B cell (primary cell): ENCODE data around the gene CBX7. TPM values are rescaled to one million over a fixed set of nuclear protein-coding genes. Genes with fewer than 3 reads are reported as not detected.

Source experiments
- ATAC-seq: fragments of 200-7000 bp; cut with Tn5 transposase; one replicate; pipeline ENCODE4 v1.10.0; 2021; ENCODE audit warnings: low read depth, mild to moderate bottlenecking, moderate number of reproducible peaks, moderate library complexity
- CTCF ChIA-PET: fragments of 350-600 bp; sonication (Branson Sonifier 250); formaldehyde crosslinking; loops from one replicate; lab custom pipeline; 2021; ENCODE audit warnings: antibody characterized with exemption, inconsistent platforms; lab: Charles Lee
- POLR2A ChIA-PET: fragments of 350-600 bp; sonication (Branson Sonifier 250); formaldehyde crosslinking; loops from one replicate; lab custom pipeline; 2021; ENCODE audit warnings: antibody characterized with exemption; lab: Charles Lee
- DNase-seq: peaks from one replicate; pipeline ENCODE4 v3.0.0; 2013
- H2AFZ ChIP-seq: 2 replicates; pipeline ENCODE4 v1.6.1; 2012; ENCODE audit warnings: mild to moderate bottlenecking, low read depth, low read length; ENCODE audit not compliant: insufficient read depth, poor library complexity, severe bottlenecking
- H3K27ac ChIP-seq, 2 donors: 1 replicate in 1 of 2; 2 replicates in 1 of 2; pipeline ENCODE4 v1.5.1; 2012 to 2013; ENCODE audit warnings: low read length in 2 of 2, mild to moderate bottlenecking in 2 of 2, moderate library complexity in 1 of 2
- H3K27me3 ChIP-seq, 4 experiments: fragments of 200-600 bp in 1 of 4; sonication (generic) in 1 of 4; replicated peaks in 1 of 4; 1 replicate in 2 of 4; 2 replicates in 2 of 4; pipeline versions ENCODE4 v1.6.1 to v1.7.0; 2013 to 2016; ENCODE audit warnings: low read length in 3 of 4, mild to moderate bottlenecking in 2 of 4, mixed read lengths in 1 of 4, moderate library complexity in 1 of 4; ENCODE audit not compliant: insufficient read depth in 4 of 4, control insufficient read depth in 3 of 4; ENCODE audit errors: control extremely low read depth in 1 of 4
- H3K36me3 ChIP-seq, 2 experiments: replicated peaks in 1 of 2; 1 replicate in 1 of 2; 2 replicates in 1 of 2; pipeline versions ENCODE4 v1.6.1 to v1.7.1; 2013; ENCODE audit warnings: low read length in 1 of 2; ENCODE audit not compliant: insufficient read depth in 2 of 2, control insufficient read depth in 1 of 2; ENCODE audit errors: control extremely low read depth in 1 of 2, extremely low read depth in 1 of 2
- H3K4me1 ChIP-seq, 2 donors: fragments of 200-600 bp in 1 of 2; sonication (generic) in 1 of 2; 1 replicate in 1 of 2; 2 replicates in 1 of 2; pipeline versions ENCODE4 v1.5.1 to v1.6.1; 2013 to 2017; ENCODE audit warnings: low read length in 2 of 2; ENCODE audit not compliant: control insufficient read depth in 2 of 2, insufficient read depth in 2 of 2
- H3K4me2 ChIP-seq: replicated peaks from 2 replicates; pipeline ENCODE3; 2012; ENCODE audit warnings: mild to moderate bottlenecking, low read depth, low read length; ENCODE audit not compliant: poor library complexity, severe bottlenecking
- H3K4me3 ChIP-seq, 5 experiments: fragments of 200-600 bp in 1 of 5; sonication (generic) in 1 of 5; 1 replicate in 3 of 5; 2 replicates in 2 of 5; pipeline versions ENCODE4 v1.5.1 to v1.7.0; 2011 to 2016; ENCODE audit warnings: low read length in 4 of 5, mild to moderate bottlenecking in 4 of 5, low read depth in 2 of 5, control low read depth in 1 of 5, moderate library complexity in 1 of 5; ENCODE audit not compliant: insufficient read depth in 1 of 5; ENCODE audit errors: control extremely low read depth in 1 of 5, extremely low read depth in 1 of 5
- H3K79me2 ChIP-seq: fragments of 200-600 bp; sonication (generic); one replicate; pipeline ENCODE4 v1.6.0; 2016; ENCODE audit warnings: low read length; ENCODE audit not compliant: control insufficient read depth, insufficient read depth
- H3K9ac ChIP-seq: fragments of 200-600 bp; sonication (generic); 2 replicates; pipeline ENCODE4 v1.6.1; 2017; ENCODE audit warnings: mild to moderate bottlenecking, low read length, moderate library complexity
- H3K9me3 ChIP-seq, 3 donors: one replicate each; pipeline versions ENCODE4 v1.6.1 to v1.7.1; 2013; ENCODE audit warnings: low read length in 2 of 3; ENCODE audit not compliant: control insufficient read depth in 2 of 3, insufficient read depth in 1 of 3; ENCODE audit errors: control extremely low read depth in 1 of 3
- H4K20me1 ChIP-seq: 2 replicates; pipeline ENCODE4 v1.6.0; 2012; ENCODE audit warnings: mild to moderate bottlenecking, low read length; ENCODE audit not compliant: insufficient read depth, control insufficient read depth, poor library complexity, severe bottlenecking
- H3K27ac Mint-ChIP-seq: one replicate; pipeline ENCODE4 v1.8.0; 2021; ENCODE audit warnings: mixed read lengths
- H3K27me3 Mint-ChIP-seq: one replicate; pipeline ENCODE4 v1.8.0; 2021; ENCODE audit warnings: mixed read lengths
- H3K4me1 Mint-ChIP-seq: one replicate; pipeline ENCODE4 v1.8.0; 2021; ENCODE audit warnings: mixed read lengths
- H3K4me3 Mint-ChIP-seq: one replicate; pipeline ENCODE4 v1.8.0; 2021; ENCODE audit warnings: mixed read lengths
- H3K9me3 Mint-ChIP-seq: one replicate; pipeline ENCODE4 v1.8.0; 2022; ENCODE audit warnings: mixed read lengths; ENCODE audit not compliant: insufficient read depth
- CTCF ChIP-seq: fragments of 200-600 bp; IDR thresholded peaks from one replicate; pipeline ENCODE4 v1.8.0; 2022; ENCODE audit warnings: antibody characterized with exemption, mild to moderate bottlenecking
- EZH2 ChIP-seq: IDR thresholded peaks from 2 replicates; pipeline ENCODE4 v1.6.1; 2012; ENCODE audit warnings: borderline replicate concordance, low read depth, mild to moderate bottlenecking, moderate library complexity, low read length; ENCODE audit not compliant: insufficient read depth, poor library complexity, severe bottlenecking
- WGBS: methylation state at CpG from one replicate; pipeline ENCODE4 v1.1.5; 2013; ENCODE audit warnings: missing lambda C conversion rate; ENCODE audit not compliant: insufficient coverage; 5-methylcytosine and 5-hydroxymethylcytosine counted together
- intact Hi-C: fragments of 100-400 bp; cut with micrococcal nuclease; formaldehyde crosslinking; loops from one replicate; pipeline ENCODE4 v1.10.0; 2022
- polyA plus RNA-seq: library from polyadenylated mRNA; depleted of rRNA; stranded (reverse); fragments of >200 nt; gene quantifications from 2 replicates; pipeline ENCODE4 v1.2.3, GENCODE V29; 2012
- total RNA-seq, 2 donors: library from RNA; stranded (reverse); fragments of 120-200 nt in 1 of 2; gene quantifications; 1 replicate in 1 of 2; 2 replicates in 1 of 2; pipeline versions ENCODE4 v1.2.3 to v1.2.4, GENCODE V29; 2013 to 2022

CBX7 gene
- total and polyA plus RNA-seq, 2 donors (not counting 1 experiment from before 2014, with no cell fraction given): 83.6 to 141 TPM

DNA sequence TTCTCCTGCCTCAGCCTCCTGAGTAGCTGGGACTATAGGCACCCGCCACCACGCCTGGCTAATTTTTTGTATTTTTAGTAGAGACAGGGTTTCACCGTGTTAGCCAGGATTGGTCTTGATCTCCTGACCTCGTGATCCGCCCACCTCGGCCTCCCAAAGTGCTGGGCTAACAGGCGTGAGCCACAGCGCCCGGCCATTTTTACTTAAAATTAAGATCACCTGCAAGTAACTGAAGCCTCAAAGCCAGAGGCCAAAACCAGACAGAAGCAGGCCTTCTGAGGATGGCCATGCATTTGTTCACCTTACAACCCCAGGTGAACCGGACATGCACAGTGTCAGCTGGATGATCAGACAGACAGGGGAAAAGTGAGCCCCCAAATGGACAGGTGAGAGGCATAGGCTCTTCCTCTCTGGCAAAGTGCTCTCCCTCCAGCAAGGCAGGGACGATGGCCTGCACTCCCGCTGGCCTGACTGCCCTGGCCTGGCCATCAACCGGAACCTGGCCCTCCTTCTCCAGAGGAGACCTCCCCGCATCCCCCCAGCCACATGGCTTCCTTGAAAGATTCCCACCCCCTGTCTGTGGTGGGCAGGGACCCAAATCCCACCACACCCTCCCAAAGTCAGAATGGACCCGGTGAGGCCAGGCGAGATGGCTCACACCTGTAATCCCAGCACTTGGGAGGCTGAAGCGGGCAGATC, 29.6 kb downstream of the CBX7 start:
- ATAC-seq (no peak), DNase-seq (no peak)
- TF ChIP-seq CTCF (no peak), EZH2 (no peak)
- intact Hi-C loops: loop anchor here (1.0 kb wide), 3 partner anchors 116 to 253 kb away; no protein-coding TSS in a partner anchor
- H3K4me1 Mint-ChIP-seq: peaks cover 16% of the 10 kb centered on the region
- ChIA-PET POLR2A (interaction anchor here (1.2 kb wide), 1 partner anchor 196 kb away, joined by 4 read pairs; no protein-coding TSS in a partner anchor), CTCF (interaction anchor here (0.7 to 10.3 kb wide), 6 partner anchors 12 to 354 kb away, joined by 3 to 150 read pairs (median 3); no protein-coding TSS in a partner anchor)
- Histone ChIP-seq H3K27ac (no peak overlapping the region), H4K20me1 (no peaks in the 10 kb centered on the region), H2AFZ (no peak overlapping the region), H3K4me1 (peaks cover 5 to 13% of the 10 kb centered on the region in 2 donors), H3K4me3 (no peak overlapping the region), H3K79me2 (peaks cover 6% of the 10 kb centered on the region), H3K9ac (no peak overlapping the region), H3K9me3 (no peaks in the 10 kb centered on the region), H3K27me3 (no peaks in the 10 kb centered on the region), H3K36me3 (no peaks in the 10 kb centered on the region), H3K4me2 (no peak overlapping the region)
- whole genome bisulfite sequencing: 93% methylated on average over 11 of the region's 17 CpGs
- no peak overlapping the region for H3K27ac Mint-ChIP-seq
- no peaks in the 10 kb centered on the region for H3K9me3 Mint-ChIP-seq
- no peaks in the 10 kb centered on the region for H3K27me3 Mint-ChIP-seq
- no peak overlapping the region for H3K4me3 Mint-ChIP-seq

DNA sequence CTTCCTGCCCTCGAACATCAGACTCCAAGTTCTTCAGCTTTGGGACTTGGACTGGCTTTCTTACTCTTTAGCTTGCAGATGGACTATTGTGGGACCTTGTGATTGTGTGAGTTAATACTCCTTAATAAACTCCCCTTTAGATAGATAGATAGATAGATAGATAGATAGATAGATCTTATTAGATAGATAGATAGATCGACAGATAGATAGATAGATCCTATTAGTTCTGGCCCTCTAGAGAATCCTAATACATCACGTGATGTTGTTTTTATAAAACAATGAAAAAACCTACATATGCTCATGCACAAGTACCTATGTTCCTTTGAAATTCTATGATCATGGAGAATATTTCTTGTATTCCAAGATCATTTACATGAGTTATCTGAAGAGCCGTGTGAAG, 31.5 kb downstream of the CBX7 start:
- no peak overlapping the region for H3K4me2 ChIP-seq
- no peaks in the 10 kb centered on the region for H3K36me3 ChIP-seq
- H3K27ac ChIP-seq: no peak overlapping the region
- no peaks in the 10 kb centered on the region for H3K27me3 ChIP-seq
- no peaks in the 10 kb centered on the region for H4K20me1 ChIP-seq
- intact Hi-C loops: no loop called here
- CTCF ChIA-PET: interaction anchor here (0.6 to 10.3 kb wide), 5 partner anchors 28 to 251 kb away, joined by 3 to 150 read pairs (median 4); no protein-coding TSS in a partner anchor
- TF ChIP-seq CTCF (no peak), EZH2 (no peak)
- POLR2A ChIA-PET: no interaction called here
- H3K9ac ChIP-seq: no peak overlapping the region
- no peak overlapping the region for H3K4me3 ChIP-seq
- WGBS: 100% methylated on average over 1 of the region's 4 CpGs
- H2AFZ ChIP-seq: no peak overlapping the region
- no peak for ATAC-seq
- no peaks in the 10 kb centered on the region for H3K27me3 Mint-ChIP-seq
- H3K79me2 ChIP-seq: peaks cover 6% of the 10 kb centered on the region
- H3K4me1 Mint-ChIP-seq: peaks cover 30% of the 10 kb centered on the region
- no peaks in the 10 kb centered on the region for H3K9me3 ChIP-seq
- H3K9me3 Mint-ChIP-seq: no peaks in the 10 kb centered on the region
- no peak overlapping the region for H3K4me3 Mint-ChIP-seq
- DNase-seq: no peak
- no peak overlapping the region for H3K27ac Mint-ChIP-seq
- H3K4me1 ChIP-seq: peaks cover 20 to 31% of the 10 kb centered on the region in 2 donors
